ENCODE data around the gene MRPL17. TPM values are rescaled to one million over a fixed set of nuclear protein-coding genes. Genes with fewer than 3 reads are reported as not detected.
"Not testable (repeated sequence)": the region's sequence is repeated elsewhere in the genome, so short reads cannot be mapped to it uniquely, and the experiment has no call there.

MRPL17 gene
- polyA plus RNA-seq, 1 donor (not counting 4 experiments of a cell fraction or from before 2014, with no cell fraction given), result 96.3 TPM

DNA sequence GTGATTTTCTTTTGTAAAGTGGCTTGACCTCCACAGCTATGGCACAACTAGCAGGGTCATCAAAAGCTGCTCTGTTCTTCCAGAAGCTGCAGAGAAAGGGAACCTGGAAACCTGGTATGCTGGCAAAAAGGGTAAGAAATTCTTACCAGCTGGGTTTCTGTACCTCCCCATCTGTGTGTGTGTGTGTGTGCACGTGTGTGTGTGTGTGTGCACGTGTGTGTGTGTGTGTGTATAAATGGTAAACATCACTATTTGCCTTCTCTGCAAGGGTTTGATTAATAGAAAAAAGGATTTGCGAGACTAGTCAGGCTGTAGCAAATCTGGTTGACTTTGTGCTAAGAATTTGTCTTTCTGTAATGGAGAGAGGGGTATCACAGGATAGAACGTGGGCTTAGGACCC is 4.7 kb upstream of the MRPL17 start:
- Histone ChIP-seq H3K9ac (ENCODE audit: control insufficient read depth, extremely low read depth, insufficient read depth, low read length) (no peak overlapping the region), H3K27ac (ENCODE audit: control insufficient read depth, insufficient read depth, low read length) (no peak overlapping the region), H3K9me3 (ENCODE audit: control insufficient read depth, low read depth, low read length) (no peaks in the 10 kb centered on the region), H3K4me2 (ENCODE audit: control insufficient read depth, extremely low read depth, insufficient read depth, low read depth, low read length) (no peak overlapping the region), H3K9me1 (ENCODE audit: control insufficient read depth, extremely low read depth, insufficient read depth, low read length) (no peaks in the 10 kb centered on the region), H3K27me3 (ENCODE audit: control insufficient read depth, extremely low read depth, insufficient read depth, low read length) (no peaks in the 10 kb centered on the region), H3K4me3 (ENCODE audit: control insufficient read depth in 2 of 3, extremely low read depth in 1 of 3, insufficient read depth in 2 of 3, low read depth in 1 of 3, low read length in 3 of 3) (no peak overlapping the region), H4K20me1 (ENCODE audit: control insufficient read depth, extremely low read depth, insufficient read depth, low read length) (no peaks in the 10 kb centered on the region), H3K36me3 (ENCODE audit: control insufficient read depth in 2 of 2, extremely low read depth in 1 of 2, insufficient read depth in 2 of 2, low read length in 2 of 2) (no peaks in the 10 kb centered on the region), H3K79me2 (ENCODE audit: control insufficient read depth, insufficient read depth, low read length) (peaks cover 2% of the 10 kb centered on the region), H2AFZ (ENCODE audit: control insufficient read depth, low read length) (no peak overlapping the region), H3K4me1 (ENCODE audit: control insufficient read depth, extremely low read depth, insufficient read depth, low read length) (peaks cover 4% of the 10 kb centered on the region)
- DNase-seq (ENCODE audit: low read depth, low spot score), result no peak
- no peak for FAIRE-seq
- no peak for TF ChIP-seq EZH2 (IDR thresholded peaks at IDR 0.05; ENCODE audit: low read length)
- TF ChIP-seq, protein P1, sequence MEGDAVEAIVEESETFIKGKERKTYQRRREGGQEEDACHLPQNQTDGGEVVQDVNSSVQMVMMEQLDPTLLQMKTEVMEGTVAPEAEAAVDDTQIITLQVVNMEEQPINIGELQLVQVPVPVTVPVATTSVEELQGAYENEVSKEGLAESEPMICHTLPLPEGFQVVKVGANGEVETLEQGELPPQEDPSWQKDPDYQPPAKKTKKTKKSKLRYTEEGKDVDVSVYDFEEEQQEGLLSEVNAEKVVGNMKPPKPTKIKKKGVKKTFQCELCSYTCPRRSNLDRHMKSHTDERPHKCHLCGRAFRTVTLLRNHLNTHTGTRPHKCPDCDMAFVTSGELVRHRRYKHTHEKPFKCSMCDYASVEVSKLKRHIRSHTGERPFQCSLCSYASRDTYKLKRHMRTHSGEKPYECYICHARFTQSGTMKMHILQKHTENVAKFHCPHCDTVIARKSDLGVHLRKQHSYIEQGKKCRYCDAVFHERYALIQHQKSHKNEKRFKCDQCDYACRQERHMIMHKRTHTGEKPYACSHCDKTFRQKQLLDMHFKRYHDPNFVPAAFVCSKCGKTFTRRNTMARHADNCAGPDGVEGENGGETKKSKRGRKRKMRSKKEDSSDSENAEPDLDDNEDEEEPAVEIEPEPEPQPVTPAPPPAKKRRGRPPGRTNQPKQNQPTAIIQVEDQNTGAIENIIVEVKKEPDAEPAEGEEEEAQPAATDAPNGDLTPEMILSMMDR (optimal IDR thresholded peaks at IDR 0.05 in 1 of 3, IDR thresholded peaks at IDR 0.05 in 1 of 3, conservative IDR thresholded peaks at IDR 0.05 in 1 of 3; ENCODE audit: extremely low read depth in 1 of 3, insufficient read depth in 2 of 3, low read length in 3 of 3), result no peak
- dilution Hi-C loops (cut with MboI; ENCODE audit: extremely low pct_ligation_motif_present, low sequenced_read_pairs), result no loop called here

DNA sequence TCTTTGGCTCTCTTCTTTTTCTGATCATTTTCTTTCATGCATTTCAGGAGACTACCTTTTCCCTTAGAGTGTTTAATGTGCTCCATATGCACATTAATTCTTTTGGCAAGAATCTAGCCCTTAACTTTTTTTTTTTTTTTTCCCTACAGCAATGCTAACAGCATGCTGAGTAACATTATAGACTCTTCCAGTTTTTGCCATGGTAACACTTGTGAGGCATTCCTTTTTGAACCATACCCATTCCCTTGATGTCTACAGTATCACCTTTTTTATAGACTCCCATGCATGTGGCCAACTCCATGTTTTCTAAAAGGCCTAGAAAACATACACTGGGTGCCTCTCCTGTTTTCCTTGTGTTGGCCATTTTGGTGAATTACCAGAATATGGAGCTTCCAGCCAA is 2.9 kb upstream of the MRPL17 start:
- Histone ChIP-seq H2AFZ (ENCODE audit: control insufficient read depth, low read length) (no peak overlapping the region), H3K4me2 (ENCODE audit: control insufficient read depth, extremely low read depth, insufficient read depth, low read depth, low read length) (no peak overlapping the region)

DNA sequence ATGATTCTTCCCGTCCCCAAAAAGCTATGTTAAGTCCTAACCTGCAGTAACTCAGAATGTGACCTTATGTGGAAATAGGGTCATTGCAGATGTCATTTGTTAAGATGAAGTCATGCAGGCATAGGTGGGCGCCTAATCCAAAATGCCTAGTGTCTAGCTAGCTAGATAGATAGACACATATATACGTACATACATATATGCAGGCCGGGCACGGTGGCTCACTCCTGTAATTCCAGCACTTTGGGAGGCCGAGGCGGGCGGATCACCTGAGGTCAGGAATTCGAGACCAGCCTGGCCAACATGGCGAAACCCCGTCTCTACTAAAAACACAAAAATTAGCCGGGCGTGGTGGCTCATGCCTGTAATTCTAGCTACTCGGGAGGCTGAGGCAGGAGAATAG is 928 bp upstream of the MRPL17 start:
- H3K4me2 ChIP-seq (ENCODE audit: control insufficient read depth, extremely low read depth, insufficient read depth, low read depth, low read length), result peak overlapping the region; percentile 75
- H3K79me2 ChIP-seq (ENCODE audit: control insufficient read depth, insufficient read depth, low read length), result peaks cover 21% of the 10 kb centered on the region
- H3K9me1 ChIP-seq (ENCODE audit: control insufficient read depth, extremely low read depth, insufficient read depth, low read length); H3K4me3 ChIP-seq (ENCODE audit: control insufficient read depth in 2 of 3, extremely low read depth in 1 of 3, insufficient read depth in 2 of 3, low read depth in 1 of 3, low read length in 3 of 3); H3K9me3 ChIP-seq (ENCODE audit: control insufficient read depth, low read depth, low read length); H3K36me3 ChIP-seq (ENCODE audit: control insufficient read depth in 2 of 2, extremely low read depth in 1 of 2, insufficient read depth in 2 of 2, low read length in 2 of 2); FAIRE-seq; H4K20me1 ChIP-seq (ENCODE audit: control insufficient read depth, extremely low read depth, insufficient read depth, low read length); DNase-seq (ENCODE audit: low read depth, low spot score); dilution Hi-C loops (cut with MboI; ENCODE audit: extremely low pct_ligation_motif_present, low sequenced_read_pairs); H3K27me3 ChIP-seq (ENCODE audit: control insufficient read depth, extremely low read depth, insufficient read depth, low read length): not testable (repeated sequence)
- peak overlapping the region; percentile 46 for H3K27ac ChIP-seq (ENCODE audit: control insufficient read depth, insufficient read depth, low read length)
- H3K4me1 ChIP-seq (ENCODE audit: control insufficient read depth, extremely low read depth, insufficient read depth, low read length), result peaks cover 14% of the 10 kb centered on the region
- H2AFZ ChIP-seq (ENCODE audit: control insufficient read depth, low read length), result peak overlapping the region; percentile 96
- peak overlapping the region; percentile 76 for H3K9ac ChIP-seq (ENCODE audit: control insufficient read depth, extremely low read depth, insufficient read depth, low read length)

More for the DNA sequence above, 2.9 kb upstream of the MRPL17 start:
- no peaks in the 10 kb centered on the region for H3K9me3 ChIP-seq (ENCODE audit: control insufficient read depth, low read depth, low read length)
- no peaks in the 10 kb centered on the region for H3K27me3 ChIP-seq (ENCODE audit: control insufficient read depth, extremely low read depth, insufficient read depth, low read length)
- no peaks in the 10 kb centered on the region for H4K20me1 ChIP-seq (ENCODE audit: control insufficient read depth, extremely low read depth, insufficient read depth, low read length)
- DNase-seq (ENCODE audit: low read depth, low spot score) (no peak), FAIRE-seq (no peak)
- H3K9me1 ChIP-seq (ENCODE audit: control insufficient read depth, extremely low read depth, insufficient read depth, low read length), result no peaks in the 10 kb centered on the region
- TF ChIP-seq, protein P1 (optimal IDR thresholded peaks at IDR 0.05 in 1 of 3, IDR thresholded peaks at IDR 0.05 in 1 of 3, conservative IDR thresholded peaks at IDR 0.05 in 1 of 3; ENCODE audit: extremely low read depth in 1 of 3, insufficient read depth in 2 of 3, low read length in 3 of 3), result no peak
- TF ChIP-seq EZH2 (IDR thresholded peaks at IDR 0.05; ENCODE audit: low read length), result no peak
- dilution Hi-C loops (cut with MboI; ENCODE audit: extremely low pct_ligation_motif_present, low sequenced_read_pairs), result no loop called here
- H3K9ac ChIP-seq (ENCODE audit: control insufficient read depth, extremely low read depth, insufficient read depth, low read length), result no peak overlapping the region
- H3K4me1 ChIP-seq (ENCODE audit: control insufficient read depth, extremely low read depth, insufficient read depth, low read length), result peaks cover 14% of the 10 kb centered on the region
- H3K79me2 ChIP-seq (ENCODE audit: control insufficient read depth, insufficient read depth, low read length), result peaks cover 21% of the 10 kb centered on the region
- H3K4me3 ChIP-seq (ENCODE audit: control insufficient read depth in 2 of 3, extremely low read depth in 1 of 3, insufficient read depth in 2 of 3, low read depth in 1 of 3, low read length in 3 of 3), result no peak overlapping the region
- H3K27ac ChIP-seq (ENCODE audit: control insufficient read depth, insufficient read depth, low read length), result no peak overlapping the region
- H3K36me3 ChIP-seq (ENCODE audit: control insufficient read depth in 2 of 2, extremely low read depth in 1 of 2, insufficient read depth in 2 of 2, low read length in 2 of 2), result peaks cover 4 to 6% of the 10 kb centered on the region in 2 experiments

All from keratinocyte (primary cell).